Loucy (cell line): Measurements from ENCODE around the gene SRP72.

Source experiments
- H2AFZ ChIP-seq: fragments of 200-600 bp; sonication (generic); 2 replicates; pipeline ENCODE4 v1.6.0; 2016; ENCODE audit warnings: antibody characterized with exemption, mild to moderate bottlenecking, low read length, moderate library complexity
- H3F3A ChIP-seq: fragments of 200-600 bp; 2 replicates; pipeline ENCODE4 v1.6.0; 2016; ENCODE audit warnings: antibody characterized with exemption, low read depth, mild to moderate bottlenecking
- H3K27me3 ChIP-seq: fragments of 200-600 bp; sonication (generic); 2 replicates; pipeline ENCODE4 v1.6.1; 2014; ENCODE audit warnings: low read length, mild to moderate bottlenecking; ENCODE audit not compliant: insufficient read depth, poor library complexity, severe bottlenecking
- H3K36me3 ChIP-seq: fragments of 200-600 bp; sonication (generic); 2 replicates; pipeline ENCODE4 v1.6.1; 2016; ENCODE audit warnings: low read length; ENCODE audit not compliant: insufficient read depth
- H3K4me1 ChIP-seq: fragments of 200-600 bp; sonication (generic); 2 replicates; pipeline ENCODE4 v1.5.1; 2014; ENCODE audit warnings: low read length, mild to moderate bottlenecking; ENCODE audit not compliant: insufficient read depth, poor library complexity, severe bottlenecking
- H3K4me2 ChIP-seq: fragments of 200-600 bp; sonication (generic); 2 replicates; pipeline ENCODE4 v1.6.0; 2014; ENCODE audit warnings: antibody characterized with exemption, low read length, low read depth, mild to moderate bottlenecking; ENCODE audit not compliant: poor library complexity, severe bottlenecking
- H3K4me3 ChIP-seq: fragments of 200-600 bp; sonication (generic); 2 replicates; pipeline ENCODE4 v1.5.1; 2014; ENCODE audit warnings: low read length, mild to moderate bottlenecking, mixed read lengths; ENCODE audit not compliant: poor library complexity, severe bottlenecking
- H3K79me2 ChIP-seq: fragments of 200-600 bp; sonication (generic); 2 replicates; pipeline ENCODE4 v1.6.1; 2014; ENCODE audit warnings: low read length; ENCODE audit not compliant: insufficient read depth
- H3K9ac ChIP-seq: fragments of 200-600 bp; sonication (generic); 2 replicates; pipeline ENCODE4 v1.6.0; 2014; ENCODE audit warnings: mild to moderate bottlenecking, low read depth, low read length, moderate library complexity; ENCODE audit not compliant: poor library complexity, severe bottlenecking
- H3K9me2 ChIP-seq: fragments of 200-600 bp; sonication (generic); replicated peaks from 2 replicates; pipeline ENCODE4 v1.6.1; 2016; ENCODE audit warnings: low read depth, low read length, mixed read lengths
- H3K9me3 ChIP-seq: fragments of 200-600 bp; sonication (generic); 2 replicates; pipeline ENCODE4 v1.6.1; 2014; ENCODE audit warnings: mild to moderate bottlenecking, antibody characterized with exemption, low read length, low read depth; ENCODE audit not compliant: insufficient read depth
- H4K20me1 ChIP-seq: fragments of 200-600 bp; sonication (generic); 2 replicates; pipeline ENCODE4 v1.6.0; 2014; ENCODE audit warnings: antibody characterized with exemption, low read length, mild to moderate bottlenecking; ENCODE audit not compliant: insufficient read depth, poor library complexity, severe bottlenecking
- CTCF ChIP-seq: fragments of 200-600 bp; sonication (generic); conservative IDR thresholded peaks from 2 replicates; pipeline ENCODE4 v1.5.1; 2014; ENCODE audit warnings: mild to moderate bottlenecking, antibody characterized with exemption, low read length
- EZH2phosphoT487 ChIP-seq: fragments of 200-600 bp; IDR thresholded peaks from 2 replicates; pipeline ENCODE4 v1.6.1; 2018; ENCODE audit warnings: antibody characterized with exemption, mild to moderate bottlenecking, moderate library complexity, borderline replicate concordance

SRP72 gene

DNA sequence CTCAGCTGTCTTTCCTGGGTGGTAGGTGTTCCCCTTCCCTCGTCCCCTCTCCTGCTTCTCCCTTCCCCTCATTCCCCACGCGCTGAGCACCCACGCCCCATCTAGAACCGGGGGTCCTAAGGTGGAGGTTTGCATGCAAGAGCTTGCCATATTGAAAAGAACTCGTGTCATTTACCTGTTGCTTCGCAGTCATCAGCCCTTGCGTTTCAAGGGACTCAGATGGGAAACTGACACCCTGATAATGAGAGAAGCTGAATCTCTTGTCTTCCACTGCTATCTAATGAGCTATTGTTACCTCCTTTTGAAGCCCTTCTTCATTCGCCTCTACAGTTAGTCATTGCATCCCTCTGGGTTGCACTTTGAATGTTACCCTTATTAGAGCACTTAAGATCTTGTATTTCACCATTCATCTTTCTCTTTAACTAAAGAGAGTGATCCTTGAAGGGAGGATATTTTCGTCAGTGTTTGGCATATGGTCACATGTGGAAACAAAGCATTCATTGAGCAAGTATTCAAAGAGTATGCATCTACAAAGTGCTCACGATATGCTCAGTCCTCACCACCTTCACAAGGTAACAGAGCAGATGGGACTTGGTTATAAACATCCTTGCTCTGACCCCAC lies 63.8 kb downstream of the SRP72 start:
- Histone ChIP-seq H3K4me2 (no peak overlapping the region), H3K9ac (no peak overlapping the region)

GRCh38 chr4:56531823-56532222 lies 64.4 kb downstream of the SRP72 start:
- no peaks in the 10 kb centered on the region for H3K79me2 ChIP-seq
- H3F3A ChIP-seq = no peaks in the 10 kb centered on the region
- H2AFZ ChIP-seq = no peak overlapping the region
- no peak overlapping the region for H3K4me2 ChIP-seq
- no peak overlapping the region for H3K4me3 ChIP-seq
- H4K20me1 ChIP-seq = no peaks in the 10 kb centered on the region
- no peak overlapping the region for H3K9ac ChIP-seq
- H3K9me3 ChIP-seq = no peaks in the 10 kb centered on the region
- TF ChIP-seq EZH2phosphoT487 (no peak), CTCF (no peak)
- H3K27me3 ChIP-seq = no peaks in the 10 kb centered on the region
- H3K4me1 ChIP-seq = no peaks in the 10 kb centered on the region
- H3K9me2 ChIP-seq = no peaks in the 10 kb centered on the region
- H3K36me3 ChIP-seq = no peaks in the 10 kb centered on the region

More for the DNA sequence above, 63.8 kb downstream of the SRP72 start:
- H2AFZ ChIP-seq = no peak overlapping the region
- no peaks in the 10 kb centered on the region for H3K27me3 ChIP-seq
- no peaks in the 10 kb centered on the region for H3K36me3 ChIP-seq
- H3K79me2 ChIP-seq = no peaks in the 10 kb centered on the region
- H3K4me1 ChIP-seq = no peaks in the 10 kb centered on the region
- TF ChIP-seq EZH2phosphoT487 (no peak), CTCF (no peak)
- no peaks in the 10 kb centered on the region for H4K20me1 ChIP-seq
- H3K9me2 ChIP-seq = no peaks in the 10 kb centered on the region
- no peaks in the 10 kb centered on the region for H3F3A ChIP-seq
- no peaks in the 10 kb centered on the region for H3K9me3 ChIP-seq
- H3K4me3 ChIP-seq = no peak overlapping the region

DNA sequence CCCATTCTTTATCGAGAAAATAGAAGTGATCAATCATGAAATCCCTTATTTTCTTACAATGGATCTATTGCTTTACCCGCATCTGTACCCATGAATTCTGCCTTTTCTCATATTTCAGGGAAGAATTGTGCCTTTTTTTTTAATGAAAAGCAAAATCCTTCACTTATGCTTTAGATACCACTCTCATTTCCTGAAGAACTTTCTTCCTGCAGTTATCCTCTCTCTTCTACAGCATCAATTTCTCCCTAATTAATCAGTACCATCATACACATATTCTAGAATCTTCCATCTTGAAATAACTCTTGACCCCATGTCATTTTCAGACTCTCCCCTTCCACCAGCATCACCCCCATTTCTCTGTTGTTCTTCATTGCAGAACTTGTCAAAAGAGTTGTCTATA lies 64.8 kb downstream of the SRP72 start:
- Histone ChIP-seq H3K9me3 (no peaks in the 10 kb centered on the region), H3F3A (no peaks in the 10 kb centered on the region), H3K9me2 (no peaks in the 10 kb centered on the region), H3K27me3 (no peaks in the 10 kb centered on the region), H3K4me2 (no peak overlapping the region), H3K36me3 (no peaks in the 10 kb centered on the region), H3K9ac (no peak overlapping the region), H4K20me1 (no peaks in the 10 kb centered on the region), H3K4me1 (no peaks in the 10 kb centered on the region), H2AFZ (no peak overlapping the region), H3K4me3 (no peak overlapping the region), H3K79me2 (no peaks in the 10 kb centered on the region)
- TF ChIP-seq CTCF (no peak), EZH2phosphoT487 (no peak)
